Measurements from ENCODE around the gene SSH2.

Gene SSH2

DNA sequence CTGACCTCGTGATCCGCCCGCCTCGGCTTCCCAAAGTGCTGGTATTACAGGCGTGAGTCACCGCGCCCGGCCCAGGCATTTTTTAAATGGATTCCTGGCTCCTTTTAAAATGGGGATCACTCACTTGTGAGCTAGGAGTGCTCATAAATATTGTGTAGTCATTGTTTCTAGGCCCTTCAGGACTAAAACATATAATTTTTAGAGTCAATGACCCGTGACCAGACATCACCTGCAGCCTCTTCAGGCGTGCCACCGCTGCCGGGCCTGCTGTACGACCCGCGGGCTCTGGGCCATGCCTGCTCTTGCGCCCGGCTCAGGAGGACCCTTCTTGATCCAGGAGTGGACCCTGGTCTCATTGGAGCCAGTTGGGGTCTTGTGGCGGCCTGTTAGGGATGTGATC is 42.2 kb upstream of the SSH2 start:
- no peaks in the 10 kb centered on the region for H3K36me3 ChIP-seq (replicated peaks; ENCODE audit: insufficient read depth, low read length)
- no peak overlapping the region for H3K4me3 ChIP-seq (ENCODE audit: low read length)
- no peak for DNase-seq
- H3K27me3 ChIP-seq (replicated peaks; ENCODE audit: insufficient read depth, low read length) = no peaks in the 10 kb centered on the region
- H3K4me1 ChIP-seq (ENCODE audit: low read length) = no peaks in the 10 kb centered on the region
- TF ChIP-seq, protein P1, sequence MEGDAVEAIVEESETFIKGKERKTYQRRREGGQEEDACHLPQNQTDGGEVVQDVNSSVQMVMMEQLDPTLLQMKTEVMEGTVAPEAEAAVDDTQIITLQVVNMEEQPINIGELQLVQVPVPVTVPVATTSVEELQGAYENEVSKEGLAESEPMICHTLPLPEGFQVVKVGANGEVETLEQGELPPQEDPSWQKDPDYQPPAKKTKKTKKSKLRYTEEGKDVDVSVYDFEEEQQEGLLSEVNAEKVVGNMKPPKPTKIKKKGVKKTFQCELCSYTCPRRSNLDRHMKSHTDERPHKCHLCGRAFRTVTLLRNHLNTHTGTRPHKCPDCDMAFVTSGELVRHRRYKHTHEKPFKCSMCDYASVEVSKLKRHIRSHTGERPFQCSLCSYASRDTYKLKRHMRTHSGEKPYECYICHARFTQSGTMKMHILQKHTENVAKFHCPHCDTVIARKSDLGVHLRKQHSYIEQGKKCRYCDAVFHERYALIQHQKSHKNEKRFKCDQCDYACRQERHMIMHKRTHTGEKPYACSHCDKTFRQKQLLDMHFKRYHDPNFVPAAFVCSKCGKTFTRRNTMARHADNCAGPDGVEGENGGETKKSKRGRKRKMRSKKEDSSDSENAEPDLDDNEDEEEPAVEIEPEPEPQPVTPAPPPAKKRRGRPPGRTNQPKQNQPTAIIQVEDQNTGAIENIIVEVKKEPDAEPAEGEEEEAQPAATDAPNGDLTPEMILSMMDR (IDR thresholded peaks at IDR 0.05; ENCODE audit: low read length) = no peak
- no peak for TF ChIP-seq EZH2phosphoT487 (IDR thresholded peaks at IDR 0.05; ENCODE audit: low read length)
- TF ChIP-seq EZH2 (optimal IDR thresholded peaks at IDR 0.05; ENCODE audit: low read depth, low read length) = no peak
- no peak overlapping the region for H3K27ac ChIP-seq (ENCODE audit: low read length)
- no peak overlapping the region for H3K4me2 ChIP-seq (ENCODE audit: low read depth, low read length)
- H3K79me2 ChIP-seq (ENCODE audit: low read length) = no peaks in the 10 kb centered on the region
- no peaks in the 10 kb centered on the region for H3F3A ChIP-seq (ENCODE audit: insufficient read depth, low read length)
- no peaks in the 10 kb centered on the region for H4K20me1 ChIP-seq (ENCODE audit: insufficient read depth, low read length)
- H3K9ac ChIP-seq (ENCODE audit: low read length) = no peak overlapping the region
- no peak overlapping the region for H2AFZ ChIP-seq (ENCODE audit: low read length)
- no peaks in the 10 kb centered on the region for H3K9me2 ChIP-seq (replicated peaks; ENCODE audit: insufficient read depth, low read length)
- H3K9me3 ChIP-seq (replicated peaks; ENCODE audit: insufficient read depth, low read length) = no peaks in the 10 kb centered on the region

DNA sequence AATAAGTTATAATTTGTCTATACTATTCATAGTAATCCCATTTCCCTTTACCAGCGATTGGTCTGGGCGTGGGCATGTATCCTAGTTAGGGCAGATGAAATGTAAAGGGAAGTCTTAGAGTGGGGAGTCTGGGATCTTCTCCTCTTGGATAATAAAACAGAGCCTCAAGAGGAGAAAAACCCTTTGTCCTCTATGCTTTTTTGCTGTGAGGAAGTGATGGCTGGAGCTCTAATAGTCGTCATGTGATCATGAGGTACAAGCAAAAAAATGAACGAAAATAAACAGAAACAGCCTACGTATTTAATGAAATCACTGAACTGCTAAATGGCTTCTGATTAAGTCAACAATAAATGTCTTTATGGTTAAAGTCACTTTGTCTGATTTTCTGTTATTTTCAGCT is 38.2 kb upstream of the SSH2 start:
- H3F3A ChIP-seq (ENCODE audit: insufficient read depth, low read length) = no peaks in the 10 kb centered on the region
- TF ChIP-seq EZH2 (optimal IDR thresholded peaks at IDR 0.05; ENCODE audit: low read depth, low read length) = no peak
- TF ChIP-seq, protein P1 (IDR thresholded peaks at IDR 0.05; ENCODE audit: low read length) = no peak
- TF ChIP-seq EZH2phosphoT487 (IDR thresholded peaks at IDR 0.05; ENCODE audit: low read length) = no peak
- H3K36me3 ChIP-seq (replicated peaks; ENCODE audit: insufficient read depth, low read length) = no peaks in the 10 kb centered on the region
- H3K4me3 ChIP-seq (ENCODE audit: low read length) = no peak overlapping the region
- H3K9me3 ChIP-seq (replicated peaks; ENCODE audit: insufficient read depth, low read length) = no peaks in the 10 kb centered on the region
- no peak overlapping the region for H3K4me2 ChIP-seq (ENCODE audit: low read depth, low read length)
- no peaks in the 10 kb centered on the region for H4K20me1 ChIP-seq (ENCODE audit: insufficient read depth, low read length)
- H3K79me2 ChIP-seq (ENCODE audit: low read length) = no peaks in the 10 kb centered on the region
- no peak for DNase-seq
- no peaks in the 10 kb centered on the region for H3K27me3 ChIP-seq (replicated peaks; ENCODE audit: insufficient read depth, low read length)
- no peak overlapping the region for H2AFZ ChIP-seq (ENCODE audit: low read length)
- H3K9ac ChIP-seq (ENCODE audit: low read length) = no peak overlapping the region
- H3K9me2 ChIP-seq (replicated peaks; ENCODE audit: insufficient read depth, low read length) = no peaks in the 10 kb centered on the region
- no peaks in the 10 kb centered on the region for H3K4me1 ChIP-seq (ENCODE audit: low read length)
- H3K27ac ChIP-seq (ENCODE audit: low read length) = no peak overlapping the region

DNA sequence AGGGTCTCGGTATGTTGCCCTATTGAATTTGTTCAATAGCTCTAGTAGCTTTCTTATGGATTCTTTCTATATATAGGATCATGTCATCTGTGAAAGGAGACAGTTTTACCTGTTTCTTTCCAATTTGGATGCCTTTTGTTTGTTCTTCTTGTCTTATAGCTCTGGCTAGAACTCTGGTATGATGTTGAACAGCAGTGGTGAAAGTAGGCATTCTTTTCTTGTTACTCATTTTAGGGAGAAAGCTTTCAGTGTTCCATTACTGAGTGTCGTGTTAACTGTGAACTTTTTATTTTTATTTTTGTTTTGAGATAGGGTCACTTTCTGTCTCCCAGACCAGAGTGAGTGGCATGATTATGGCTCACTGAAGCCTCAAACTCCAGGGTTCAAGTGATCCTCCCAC is 32.6 kb upstream of the SSH2 start:
- no peak overlapping the region for H2AFZ ChIP-seq (ENCODE audit: low read length)
- H3K4me3 ChIP-seq (ENCODE audit: low read length) = no peak overlapping the region
- no peaks in the 10 kb centered on the region for H3F3A ChIP-seq (ENCODE audit: insufficient read depth, low read length)
- no peaks in the 10 kb centered on the region for H3K79me2 ChIP-seq (ENCODE audit: low read length)
- no peaks in the 10 kb centered on the region for H4K20me1 ChIP-seq (ENCODE audit: insufficient read depth, low read length)
- TF ChIP-seq, protein P1 (IDR thresholded peaks at IDR 0.05; ENCODE audit: low read length) = no peak
- TF ChIP-seq EZH2 (optimal IDR thresholded peaks at IDR 0.05; ENCODE audit: low read depth, low read length) (no peak), EZH2phosphoT487 (IDR thresholded peaks at IDR 0.05; ENCODE audit: low read length) (no peak)
- no peak overlapping the region for H3K27ac ChIP-seq (ENCODE audit: low read length)
- H3K36me3 ChIP-seq (replicated peaks; ENCODE audit: insufficient read depth, low read length) = no peaks in the 10 kb centered on the region
- DNase-seq = no peak
- H3K4me1 ChIP-seq (ENCODE audit: low read length) = no peaks in the 10 kb centered on the region
- no peak overlapping the region for H3K4me2 ChIP-seq (ENCODE audit: low read depth, low read length)
- no peaks in the 10 kb centered on the region for H3K9me3 ChIP-seq (replicated peaks; ENCODE audit: insufficient read depth, low read length)
- H3K9ac ChIP-seq (ENCODE audit: low read length) = no peak overlapping the region
- no peaks in the 10 kb centered on the region for H3K9me2 ChIP-seq (replicated peaks; ENCODE audit: insufficient read depth, low read length)
- H3K27me3 ChIP-seq (replicated peaks; ENCODE audit: insufficient read depth, low read length) = no peaks in the 10 kb centered on the region
